Breast epithelium (tissue), 4 donors: Measurements from ENCODE around the gene RFTN1. TPM values are rescaled to one million over a fixed set of nuclear protein-coding genes. Genes with fewer than 3 reads are reported as not detected.
A peak's percentile ranks its signal among the peaks of the same experiment; 100 is the strongest.

Source experiments
- DNase-seq, 2 donors: peaks; one replicate each; pipeline ENCODE4 v3.0.0-alpha.2; 2019; ENCODE audit warnings: low spot score in 2 of 2
- H3K27ac ChIP-seq, 2 donors: fragments of 200-600 bp; sonication (generic) in 1 of 2; one replicate each; pipeline ENCODE4 v1.5.1; 2016 to 2019; ENCODE audit warnings: mild to moderate bottlenecking in 1 of 2
- H3K27me3 ChIP-seq, 2 donors: fragments of 200-600 bp; sonication (generic) in 1 of 2; one replicate each; pipeline versions ENCODE4 v1.5.1 to v1.6.0; 2017 to 2019; ENCODE audit warnings: control low read depth in 1 of 2, mild to moderate bottlenecking in 1 of 2
- H3K36me3 ChIP-seq: fragments of 200-600 bp; one replicate; pipeline ENCODE4 v1.5.1; 2019
- H3K4me1 ChIP-seq, 2 donors: fragments of 200-600 bp; sonication (generic); one replicate each; pipeline ENCODE4 v1.5.1; 2016 to 2019; ENCODE audit warnings: control low read depth in 1 of 2
- H3K4me3 ChIP-seq, 3 donors: fragments of 200-600 bp; sonication (generic); 1 replicate in 2 of 3; 2 replicates in 1 of 3; pipeline ENCODE4 v1.5.1; 2016 to 2019; ENCODE audit warnings: mild to moderate bottlenecking in 3 of 3, moderate library complexity in 2 of 3
- H3K9me3 ChIP-seq, 2 donors: fragments of 200-600 bp; sonication (generic) in 1 of 2; one replicate each; pipeline ENCODE4 v1.5.1; 2016 to 2019; ENCODE audit warnings: control low read depth in 1 of 2
- CTCF ChIP-seq, 3 donors: fragments of 450-650 bp; IDR thresholded peaks; one replicate each; pipeline ENCODE4 v1.5.1; 2016 to 2017; ENCODE audit warnings: antibody characterized with exemption in 3 of 3, mild to moderate bottlenecking in 3 of 3, moderate library complexity in 3 of 3
- POLR2A ChIP-seq: fragments of 450-650 bp; IDR thresholded peaks from one replicate; pipeline ENCODE4 v1.6.1; 2016; ENCODE audit warnings: antibody characterized with exemption, mild to moderate bottlenecking, moderate library complexity
- POLR2AphosphoS5 ChIP-seq, 3 donors: sonication (generic); formaldehyde crosslinking; IDR thresholded peaks; one replicate each; pipeline ENCODE4 v1.6.1; 2017; ENCODE audit warnings: antibody characterized with exemption in 3 of 3
- intact Hi-C: fragments of 100-400 bp; cut with DNase I; formaldehyde crosslinking; loops from one replicate; pipeline ENCODE4 v1.15.1; 2023; ENCODE audit warnings: low total_unique reads
- total RNA-seq, 3 donors: library from RNA; depleted of rRNA; stranded (reverse); fragments of >200 nt; gene quantifications; one replicate each; pipeline ENCODE4 v1.1.0, GENCODE V29; 2016

The RFTN1 gene
- total RNA-seq, 3 donors from 2014 or later, result 13.9 to 108 (median 29.5) TPM

DNA sequence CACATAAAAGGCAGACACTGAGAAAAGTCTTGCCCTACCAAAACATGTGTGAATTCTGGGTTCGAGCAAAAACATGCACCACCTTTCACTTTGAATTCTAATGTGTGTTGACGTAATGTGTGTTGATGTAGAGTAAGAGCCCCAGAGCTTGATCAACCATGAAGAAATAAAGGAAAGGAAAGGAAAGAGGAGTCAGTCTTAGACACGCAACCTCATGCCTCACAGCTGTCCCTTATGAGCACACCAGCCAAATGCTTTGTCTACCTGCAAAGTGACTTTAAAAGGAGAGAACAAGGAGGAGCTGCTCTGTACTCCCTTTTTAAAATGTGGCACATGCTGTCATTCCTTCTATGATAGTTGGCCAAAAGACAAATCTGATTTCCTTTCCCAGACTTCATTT, 80.8 kb downstream of the RFTN1 start:
- Histone ChIP-seq H3K9me3 (no peaks in the 10 kb centered on the region), H3K4me3 (no peak overlapping the region), H3K27me3 (no peaks in the 10 kb centered on the region), H3K36me3 (no peaks in the 10 kb centered on the region), H3K27ac (no peak overlapping the region), H3K4me1 (no peaks in the 10 kb centered on the region)
- intact Hi-C loops, result no loop called here
- no peak for DNase-seq
- TF ChIP-seq CTCF (IDR thresholded peaks at IDR 0.05), result no peak

DNA sequence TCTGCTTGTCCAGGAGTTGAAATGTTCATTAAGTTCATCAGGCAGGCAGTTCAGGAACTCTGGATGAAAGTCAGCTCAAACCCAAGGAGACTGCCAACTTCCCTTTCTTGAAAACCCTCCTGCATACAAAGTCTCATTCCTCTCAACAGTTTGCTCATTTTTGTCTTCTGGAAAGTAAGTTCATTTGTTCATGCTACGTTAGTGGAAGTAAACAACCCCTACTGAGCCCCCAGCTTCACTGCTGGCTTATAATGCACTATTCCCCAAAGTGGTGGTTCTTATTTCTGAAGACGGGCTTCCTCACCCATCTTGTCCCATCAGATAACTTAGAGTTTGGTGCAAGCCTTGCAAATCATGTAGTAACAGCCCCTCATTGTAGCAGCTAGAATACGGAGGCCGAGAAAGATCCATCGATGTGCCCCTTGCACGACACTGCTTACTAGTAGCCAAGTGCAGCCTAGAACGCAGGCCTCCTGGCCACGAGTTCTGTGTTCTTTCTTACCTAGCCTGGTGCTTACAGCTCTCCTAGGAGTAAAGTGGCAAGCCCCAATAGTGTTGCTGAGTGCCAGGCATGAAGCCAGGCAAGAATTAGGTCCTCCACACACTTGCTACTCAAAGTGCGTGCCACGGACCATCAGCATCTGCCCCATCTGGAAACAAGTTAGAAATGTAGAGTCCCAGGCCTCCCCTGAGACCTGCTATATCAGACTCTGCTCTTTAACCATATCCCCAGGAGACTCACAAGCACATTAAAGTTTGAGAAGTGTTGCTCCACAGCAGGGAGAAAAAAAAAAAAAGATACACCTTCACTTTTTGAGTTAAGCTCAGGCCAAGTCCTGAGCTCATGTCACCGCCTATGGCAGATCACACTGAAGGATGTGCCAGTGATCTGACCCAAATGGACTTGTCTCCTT, 82.5 kb downstream of the RFTN1 start:
- no peak overlapping the region for H3K27ac ChIP-seq
- no peaks in the 10 kb centered on the region for H3K36me3 ChIP-seq
- H3K4me1 ChIP-seq, result no peaks in the 10 kb centered on the region
- no peaks in the 10 kb centered on the region for H3K27me3 ChIP-seq
- no peak overlapping the region for H3K4me3 ChIP-seq
- no peak for DNase-seq
- no peaks in the 10 kb centered on the region for H3K9me3 ChIP-seq
- intact Hi-C loops, result no loop called here
- TF ChIP-seq POLR2A (no peak), POLR2AphosphoS5 (IDR thresholded peaks at IDR 0.05) (no peak), CTCF (IDR thresholded peaks at IDR 0.05) (no peak)

- H3K4me1 ChIP-seq, result no peaks in the 10 kb centered on the region
- H3K4me3 ChIP-seq, result no peak overlapping the region
- DNase-seq, result no peak
- no peaks in the 10 kb centered on the region for H3K9me3 ChIP-seq
- intact Hi-C loops, result no loop called here
- no peak overlapping the region for H3K27ac ChIP-seq
- TF ChIP-seq CTCF (IDR thresholded peaks at IDR 0.05), result no peak
- no peak for TF ChIP-seq POLR2A
- no peak for TF ChIP-seq POLR2AphosphoS5 (IDR thresholded peaks at IDR 0.05)
- H3K36me3 ChIP-seq, result no peaks in the 10 kb centered on the region
- no peaks in the 10 kb centered on the region for H3K27me3 ChIP-seq
Measured at GRCh38 chr3:16429086-16429485, 84.4 kb downstream of the RFTN1 start.

DNA sequence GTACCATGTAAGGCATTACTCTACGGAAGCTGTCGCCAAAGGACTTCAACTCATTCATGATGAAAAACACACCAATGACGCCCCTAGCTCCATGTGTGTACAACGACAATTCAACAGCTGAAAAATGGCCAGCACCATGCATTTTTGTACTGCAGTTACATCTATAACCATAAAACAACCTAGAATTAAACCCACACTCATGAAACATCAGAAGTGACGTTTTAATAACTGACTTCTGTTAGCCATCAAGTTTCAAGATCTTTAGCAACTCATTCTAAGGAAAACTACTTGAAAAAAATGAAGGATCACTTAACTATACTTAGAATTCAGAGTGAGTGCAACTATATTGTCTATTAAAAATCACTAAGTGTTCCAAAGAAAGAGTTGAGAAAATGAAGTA, 84.9 kb downstream of the RFTN1 start:
- DNase-seq, result no peak
- peak overlapping the region in 1 of 2 donors; percentile 2 for H3K27ac ChIP-seq
- intact Hi-C loops, result no loop called here

More for the DNA sequence above, 84.9 kb downstream of the RFTN1 start:
- no peaks in the 10 kb centered on the region for H3K27me3 ChIP-seq
- no peak overlapping the region for H3K4me3 ChIP-seq
- no peaks in the 10 kb centered on the region for H3K36me3 ChIP-seq
- no peaks in the 10 kb centered on the region for H3K4me1 ChIP-seq
- no peaks in the 10 kb centered on the region for H3K9me3 ChIP-seq
- TF ChIP-seq POLR2AphosphoS5 (IDR thresholded peaks at IDR 0.05) (no peak), CTCF (IDR thresholded peaks at IDR 0.05) (no peak), POLR2A (no peak)
